NB4 (cell line): ENCODE data around the gene RPS6KA2.

Experiments
- CTCF ChIP-seq: IDR thresholded peaks from one replicate; pipeline ENCODE4 v1.5.1; 2012; ENCODE audit warnings: low read depth, low read length
- MAX ChIP-seq: IDR thresholded peaks from 2 replicates; pipeline ENCODE4 v1.6.1; 2011; ENCODE audit warnings: low read depth, low read length
- MYC ChIP-seq: IDR thresholded peaks from 2 replicates; pipeline ENCODE4 v1.6.1; 2011; ENCODE audit warnings: low read depth, low read length
- POLR2A ChIP-seq: IDR thresholded peaks from 2 replicates; pipeline ENCODE4 v1.6.1; 2011; ENCODE audit warnings: mild to moderate bottlenecking; ENCODE audit not compliant: insufficient read length; ENCODE audit errors: extremely low read depth

GRCh38 chr6:166511316-166511715 lies 115.7 kb downstream of the RPS6KA2 start:
- TF ChIP-seq POLR2A = no peak
- TF ChIP-seq CTCF = no peak
- no peak for TF ChIP-seq MAX
- TF ChIP-seq MYC = no peak
